Eye (tissue), 1 donor: ENCODE measurements around the gene VIPR2.

Experiments
- DNase-seq: peaks from one replicate; pipeline ENCODE4 v3.0.0-alpha.2; 2015

VIPR2 gene

DNA sequence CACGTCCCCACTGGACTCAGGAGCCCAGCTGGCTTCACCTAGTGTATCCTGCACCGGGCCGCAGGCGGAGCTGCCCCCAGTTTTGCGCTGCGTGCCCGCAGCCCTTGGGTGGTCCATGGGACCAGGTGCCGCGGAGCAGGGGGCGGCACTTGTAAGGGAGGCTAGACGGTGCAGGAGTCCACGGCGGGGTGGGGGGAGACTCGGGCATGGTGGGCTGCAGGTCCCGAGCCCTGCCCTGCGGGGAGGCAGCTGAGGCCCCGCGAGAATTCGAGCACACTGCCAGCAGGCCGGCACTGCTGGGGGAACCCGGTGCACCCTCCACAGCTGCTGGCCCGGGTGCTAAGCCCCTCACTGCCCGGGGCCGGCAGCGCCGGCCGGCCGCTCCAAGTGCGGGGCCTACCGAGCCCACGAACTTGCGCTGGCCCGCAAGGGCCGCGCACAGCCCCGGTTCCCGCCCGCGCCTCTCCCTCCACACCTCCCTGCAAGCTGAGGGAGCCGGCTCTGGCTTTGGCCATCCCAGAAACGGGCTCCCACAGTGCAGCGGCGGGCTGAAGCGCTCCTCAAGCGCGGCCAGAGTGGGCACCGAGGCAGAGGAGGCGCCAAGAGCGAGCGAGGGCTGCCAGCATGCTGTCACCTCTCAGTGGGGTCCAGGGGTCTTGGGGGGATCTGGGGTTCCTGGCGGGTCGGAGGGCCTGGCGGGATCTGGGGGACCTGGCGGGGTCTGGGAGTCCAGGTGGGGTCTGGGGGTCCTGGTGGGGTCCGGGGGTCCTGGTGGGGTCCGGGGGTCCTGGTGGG lies 81.4 kb downstream of the VIPR2 start:
- no peak for DNase-seq

DNA sequence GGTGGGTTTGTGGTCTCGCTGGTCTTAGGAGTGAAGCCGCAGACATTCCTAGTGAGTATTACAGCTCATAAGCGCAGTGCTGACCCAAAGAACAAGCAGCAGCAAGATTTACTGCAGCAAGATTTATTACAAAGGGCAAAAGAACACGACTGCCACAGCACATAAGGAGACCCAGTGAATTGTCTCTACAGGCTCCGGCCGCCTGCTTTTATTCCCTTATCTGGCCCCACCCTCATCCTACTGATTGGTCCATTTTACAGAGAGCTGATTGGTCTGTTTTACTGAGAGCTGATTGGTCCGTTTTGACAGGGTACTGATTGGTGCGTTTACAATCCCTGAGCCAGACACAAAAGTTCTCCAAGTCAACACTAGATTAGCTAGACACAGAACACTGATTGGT lies 82.1 kb downstream of the VIPR2 start:
- DNase-seq = no peak

DNA sequence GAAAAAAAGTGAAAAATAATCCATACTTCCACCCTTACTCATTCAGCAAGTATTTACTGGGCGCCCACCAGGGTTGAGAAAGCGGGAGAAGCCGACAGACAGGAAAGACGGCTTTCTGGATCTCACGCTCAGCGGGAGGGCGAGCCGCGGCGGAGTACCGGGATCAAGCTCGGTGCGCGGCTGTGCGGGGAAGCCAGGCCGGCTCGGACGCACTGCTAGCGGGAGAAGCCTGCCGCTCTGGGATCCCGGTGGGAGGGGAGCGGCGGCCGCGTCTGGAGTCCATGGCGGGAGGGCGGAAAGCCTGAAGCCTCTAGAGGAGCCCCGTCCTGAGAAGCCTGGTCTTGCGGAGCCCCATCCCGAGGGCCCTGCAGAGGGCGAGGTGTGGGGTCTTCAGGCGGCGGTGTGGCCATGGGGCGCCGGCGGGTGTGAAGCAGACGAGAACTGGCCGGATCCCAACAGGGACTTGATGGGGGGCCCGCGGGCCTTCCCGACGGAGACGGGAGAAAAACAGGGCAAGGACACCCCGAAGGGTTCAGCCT lies 82.9 kb downstream of the VIPR2 start:
- DNase-seq = peak; percentile 25

DNA sequence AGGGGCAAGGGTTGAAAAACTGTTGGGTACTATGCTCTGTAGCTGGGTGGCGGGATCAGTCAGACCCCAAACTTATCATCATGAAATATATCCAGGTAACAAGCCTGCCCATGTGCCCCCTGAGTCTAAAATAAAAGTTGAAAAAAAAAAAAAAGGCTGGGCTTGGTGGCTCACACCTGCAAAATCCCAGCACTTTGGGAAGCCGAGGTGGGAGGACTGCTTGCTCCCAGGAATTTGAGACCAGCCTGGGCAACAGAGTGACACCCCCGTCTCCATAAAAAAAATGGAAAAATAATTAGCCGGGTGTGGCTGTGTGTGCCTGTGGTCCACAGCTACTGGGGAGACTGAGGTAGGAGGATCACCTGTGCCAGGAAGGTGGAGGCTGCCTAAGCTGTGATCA lies 83.5 kb downstream of the VIPR2 start:
- no peak for DNase-seq

DNA sequence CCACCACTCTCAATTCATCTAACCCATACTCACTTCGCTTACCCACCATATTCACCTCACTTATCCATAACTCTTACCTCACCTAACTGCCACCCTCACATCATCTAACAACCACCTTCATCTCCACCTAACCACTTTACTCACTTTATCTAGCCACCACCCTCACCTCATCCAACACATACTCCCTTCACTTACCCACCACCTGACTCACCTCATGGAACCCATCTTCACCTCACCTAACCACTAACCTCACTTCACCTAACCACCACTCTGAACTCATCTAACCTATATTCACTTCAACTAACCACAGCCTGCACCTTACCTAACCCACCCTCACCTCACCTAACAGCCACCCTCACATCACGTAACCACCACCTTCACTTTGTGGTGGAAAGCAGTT lies 84.2 kb downstream of the VIPR2 start:
- DNase-seq = no peak

DNA sequence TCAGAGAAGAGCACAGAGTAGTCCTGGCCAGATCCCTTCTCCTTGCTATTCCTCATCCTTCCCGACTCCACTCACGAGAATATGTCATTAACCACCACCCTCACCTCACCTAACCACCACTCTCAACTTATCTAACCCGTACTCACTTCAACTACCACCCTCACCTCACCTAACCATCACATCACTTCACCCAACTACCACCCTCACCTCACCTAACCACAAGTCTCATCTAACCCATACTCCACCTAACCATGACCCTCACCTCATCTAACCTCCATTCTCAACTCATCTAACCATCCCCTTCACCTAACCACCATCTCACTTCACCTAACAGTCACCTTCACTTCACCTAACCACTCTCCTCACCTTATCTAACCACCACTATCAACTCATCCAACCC lies 85.0 kb downstream of the VIPR2 start:
- no peak for DNase-seq

DNA sequence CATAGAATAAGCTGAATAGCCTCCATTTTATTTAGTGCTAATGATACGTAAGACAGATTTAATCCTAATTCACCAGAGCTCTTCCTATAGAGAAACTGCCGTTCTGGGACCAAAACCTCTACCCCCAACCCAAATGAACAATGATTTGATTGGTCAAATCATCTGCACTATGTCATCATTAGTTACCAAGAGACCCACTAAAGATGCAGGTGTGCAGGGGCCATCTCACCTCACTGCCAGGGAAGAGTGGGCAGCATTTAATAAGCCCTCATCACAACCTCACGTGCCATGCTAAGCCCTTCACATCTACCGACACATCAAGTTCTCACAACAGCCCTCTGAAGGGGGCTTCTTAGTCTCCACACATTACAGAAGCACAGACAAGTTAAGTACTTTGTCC lies 87.0 kb downstream of the VIPR2 start:
- DNase-seq = no peak

DNA sequence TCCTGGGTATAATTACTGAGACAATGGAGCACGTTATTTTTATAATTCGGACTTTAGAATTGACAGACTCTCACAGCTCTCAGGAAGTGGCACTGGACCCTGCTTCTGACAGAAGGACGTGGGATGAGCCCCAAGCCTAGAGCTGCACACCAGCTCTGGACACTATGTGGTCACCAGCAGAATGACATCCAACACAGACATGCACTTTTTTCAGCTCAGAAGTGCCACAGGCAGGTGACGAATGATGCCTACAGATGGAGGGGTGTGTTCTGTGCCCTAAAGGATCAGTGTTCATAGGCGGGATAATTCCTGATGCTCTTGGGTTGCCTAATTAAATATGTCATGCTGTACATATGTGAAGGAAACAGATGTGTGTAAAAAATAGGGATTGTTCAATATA lies 87.9 kb downstream of the VIPR2 start:
- DNase-seq = no peak

DNA sequence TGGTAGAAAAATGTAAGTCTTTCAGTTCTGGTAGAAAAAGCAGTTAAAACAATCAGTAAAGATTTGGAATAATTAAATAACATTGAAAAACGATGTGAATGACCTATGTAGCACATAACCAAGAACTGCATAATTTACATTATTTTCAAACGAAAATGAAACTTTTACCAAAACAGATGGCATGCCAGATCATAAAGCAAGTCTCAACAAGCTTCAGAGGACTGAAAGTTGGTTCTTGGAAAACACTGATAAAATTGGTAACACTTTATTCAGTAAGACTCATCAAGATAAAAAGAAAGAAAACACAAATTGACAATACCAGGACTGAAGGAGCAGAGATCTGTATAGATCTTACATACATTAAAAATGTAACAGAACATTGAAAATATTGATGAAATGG lies 92.8 kb downstream of the VIPR2 start:
- no peak for DNase-seq

DNA sequence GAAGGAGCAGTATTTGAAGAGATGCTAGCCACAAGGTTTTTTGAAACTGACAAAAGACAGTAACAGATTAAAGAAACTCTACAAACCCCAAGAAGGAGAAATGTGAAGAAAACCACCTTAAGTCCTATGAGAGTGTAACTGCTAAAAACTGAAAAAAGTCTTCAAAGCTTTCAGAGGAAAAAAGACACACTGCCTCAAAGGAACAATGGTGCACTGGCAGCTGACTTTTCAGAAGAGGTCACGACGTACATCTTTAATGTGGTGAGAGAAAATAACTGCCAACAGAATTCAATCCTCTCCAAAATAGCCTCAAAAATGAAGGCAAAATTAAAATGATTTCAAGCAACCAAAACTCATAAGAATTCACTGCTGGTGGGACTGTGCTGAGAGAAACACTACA lies 94.0 kb downstream of the VIPR2 start:
- no peak for DNase-seq

DNA sequence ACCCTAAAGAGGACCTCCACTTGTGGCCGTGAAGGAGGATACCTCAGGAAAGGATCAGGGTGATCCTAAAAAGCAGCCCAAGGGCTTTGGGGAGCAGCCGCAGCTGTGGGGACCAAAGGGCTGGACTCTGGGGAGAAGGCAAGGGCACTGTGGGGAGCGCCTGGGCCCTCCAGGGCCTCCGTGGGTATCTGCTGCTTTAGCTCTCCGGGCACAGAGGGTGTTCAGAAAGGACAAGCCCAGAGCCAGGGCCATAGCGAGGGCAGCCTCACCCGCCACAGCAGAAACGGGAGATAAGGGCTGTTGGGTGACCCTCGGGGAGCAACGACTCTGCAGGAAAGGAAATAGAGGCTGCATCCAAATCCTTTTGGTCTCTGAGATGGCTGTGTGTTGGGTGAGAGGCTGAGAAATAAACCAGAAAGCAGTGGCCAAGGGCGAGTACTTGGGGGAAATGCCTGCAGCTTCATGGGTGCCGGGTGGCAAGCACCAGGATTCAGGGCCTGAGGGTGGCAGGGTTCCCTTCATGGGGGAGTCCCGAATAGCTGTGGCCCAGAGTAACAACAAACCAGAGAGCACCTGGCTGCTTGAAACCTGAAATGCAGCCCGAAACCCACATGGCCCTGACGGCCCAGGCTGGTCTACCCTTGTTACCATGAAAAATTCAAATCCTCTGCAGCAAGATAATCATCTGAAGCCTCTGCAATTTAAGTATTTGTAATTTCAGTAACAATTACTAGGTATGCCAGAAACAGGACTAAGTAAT lies 95.2 kb downstream of the VIPR2 start:
- no peak for DNase-seq

DNA sequence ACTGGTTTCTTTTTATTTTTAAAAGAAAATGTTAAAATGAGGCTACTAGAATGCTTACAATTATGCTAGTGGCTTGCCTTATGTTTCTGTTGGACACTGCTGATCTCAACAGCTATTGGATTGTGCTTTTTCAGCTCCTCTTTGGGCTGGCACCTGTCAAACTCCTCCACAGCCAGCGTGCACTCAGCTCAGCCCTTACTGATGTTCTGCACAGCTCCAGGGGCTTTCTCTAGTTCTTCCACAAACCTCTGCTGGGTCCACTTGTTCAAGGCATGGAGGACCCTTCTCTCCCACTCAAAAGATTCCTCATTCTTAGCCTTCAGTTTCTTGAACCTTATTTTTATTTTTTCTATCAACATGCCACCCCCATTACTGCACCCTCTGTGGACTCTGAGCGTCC lies 96.0 kb downstream of the VIPR2 start:
- DNase-seq = no peak

DNA sequence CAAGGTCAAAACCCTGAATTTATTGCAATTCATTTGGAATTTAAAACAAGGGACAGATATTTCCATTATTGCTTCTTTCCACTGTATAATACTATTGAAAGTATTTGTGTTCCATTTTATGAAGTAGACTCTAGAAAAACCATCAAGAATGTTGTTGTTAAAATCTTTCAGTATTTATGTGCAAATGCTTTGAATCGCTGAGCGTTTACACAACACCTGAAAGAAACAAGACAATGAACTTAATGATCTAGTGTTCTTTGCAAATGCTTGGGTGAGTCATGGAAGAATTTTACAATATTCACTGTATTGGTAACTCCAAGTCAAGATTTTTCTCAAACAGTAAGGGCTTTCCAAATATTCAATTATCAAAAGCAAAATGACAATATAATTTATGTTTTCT lies 97.1 kb downstream of the VIPR2 start:
- no peak for DNase-seq

DNA sequence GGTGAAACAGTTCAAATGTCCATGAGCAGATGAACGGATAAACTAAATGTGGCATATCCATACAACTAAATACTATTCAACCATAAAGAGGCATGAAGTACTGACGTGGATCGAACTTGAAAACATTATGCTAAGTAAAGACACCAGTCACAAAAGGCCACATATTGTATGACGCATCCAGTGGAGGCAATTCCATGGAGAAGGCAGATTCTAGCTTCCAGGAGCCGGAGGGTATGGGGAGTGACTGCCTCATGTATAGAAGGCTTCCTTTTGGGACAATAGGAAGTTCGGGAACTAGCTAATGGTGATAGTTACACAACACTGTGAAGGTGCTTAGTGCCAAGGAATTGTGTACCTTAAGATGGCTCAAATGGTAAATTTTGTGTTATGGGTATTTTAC lies 98.4 kb downstream of the VIPR2 start:
- DNase-seq = no peak

DNA sequence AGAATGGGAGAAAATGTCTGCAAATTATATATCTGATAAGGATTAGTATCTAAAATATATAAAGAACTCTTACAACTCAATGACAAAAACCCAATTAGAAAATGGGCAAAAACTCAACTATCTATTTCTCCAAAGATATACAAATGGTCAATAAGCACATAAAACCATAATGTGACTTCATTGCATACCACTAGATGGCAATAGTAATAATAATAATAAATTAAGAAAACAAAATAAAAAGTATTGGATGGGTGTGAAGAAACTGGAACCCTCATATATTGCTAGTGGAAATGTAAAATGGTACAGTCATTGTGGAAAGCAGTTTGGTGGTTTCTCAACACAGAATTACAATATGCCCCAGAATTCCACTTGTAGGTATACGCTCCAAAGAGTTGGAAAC lies 98.8 kb downstream of the VIPR2 start:
- no peak for DNase-seq

DNA sequence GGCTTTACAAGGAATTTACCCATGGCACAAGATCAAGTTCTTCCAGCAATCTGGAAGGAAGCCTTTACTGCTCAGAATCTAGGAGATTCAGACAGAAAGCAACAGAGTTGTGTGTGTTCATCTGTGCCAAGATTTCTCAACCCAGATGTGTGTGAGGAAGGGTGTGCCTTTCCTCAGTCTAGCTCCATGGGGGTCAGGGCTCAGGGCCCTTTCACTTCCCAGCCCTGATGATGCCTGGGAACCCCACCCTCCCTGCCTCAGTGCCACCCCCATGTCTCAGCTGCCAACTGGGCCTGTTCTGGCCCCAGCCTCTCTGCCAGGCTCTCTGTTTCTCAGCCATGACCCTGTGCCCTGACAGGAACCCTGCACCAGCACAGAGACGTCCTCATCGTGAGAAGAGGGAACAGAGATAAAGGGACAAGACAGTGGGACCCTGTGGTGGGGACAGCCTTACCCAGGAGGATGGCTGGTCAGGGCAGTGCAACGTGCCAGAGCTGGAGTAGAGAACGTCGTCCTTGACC lies 102.0 kb downstream of the VIPR2 start:
- no peak for DNase-seq

DNA sequence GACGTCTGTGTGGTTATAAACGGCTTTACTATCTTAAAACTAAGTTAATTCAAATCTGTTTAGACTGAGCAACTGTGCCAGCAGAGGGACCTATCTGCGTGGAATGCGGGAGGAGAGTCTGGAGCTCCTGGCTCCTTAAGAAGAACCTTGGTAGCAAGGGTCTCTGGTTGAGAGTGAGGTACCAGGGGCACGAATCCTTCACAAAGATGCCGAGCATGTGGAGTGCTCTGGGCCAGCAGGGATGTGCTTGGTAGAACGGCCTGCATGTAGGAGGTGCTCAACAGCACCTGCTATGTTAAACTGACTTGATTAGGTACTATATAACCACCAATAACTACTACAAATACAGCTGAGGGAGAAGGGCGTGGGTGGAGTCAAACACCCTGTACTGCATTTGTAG lies 102.6 kb downstream of the VIPR2 start:
- DNase-seq = no peak

DNA sequence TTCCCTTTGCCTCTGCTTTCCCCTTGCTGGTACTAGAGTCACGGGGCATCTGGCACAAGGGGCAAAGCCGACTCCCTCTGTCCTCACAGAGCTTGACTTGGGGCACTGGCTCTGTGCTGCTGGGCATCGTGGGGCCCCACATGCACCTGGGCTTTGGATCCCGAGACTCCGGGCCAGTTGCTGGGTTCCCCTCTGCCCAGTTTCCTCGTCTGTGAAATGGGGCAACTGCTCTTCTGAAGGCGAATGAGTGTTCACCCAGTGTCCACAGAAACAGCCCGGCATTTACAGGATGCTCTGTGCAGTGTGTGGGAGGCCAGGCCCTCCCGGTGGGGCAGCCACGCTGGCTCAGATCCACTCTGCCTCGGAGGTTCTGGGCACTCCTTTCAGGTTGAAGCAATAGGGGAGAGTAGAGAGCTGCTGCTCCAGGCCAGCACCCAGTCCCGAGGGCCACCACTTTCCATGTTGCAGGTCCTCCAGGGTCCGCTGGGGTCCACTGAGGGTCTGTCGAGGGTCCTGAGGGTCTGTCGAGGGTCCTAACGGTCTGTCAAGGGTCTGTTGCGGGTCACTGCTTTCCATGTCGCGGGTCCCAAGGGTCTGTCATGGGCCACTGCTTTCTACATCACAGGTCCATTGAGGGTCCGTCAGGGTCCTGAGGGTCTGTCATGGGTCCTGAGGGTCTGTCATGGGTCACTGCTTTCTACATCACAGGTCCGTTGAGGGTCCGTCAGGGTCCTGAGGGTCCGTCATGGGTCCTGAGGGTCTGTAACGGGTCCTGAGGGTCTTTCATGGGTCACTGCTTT lies 103.6 kb downstream of the VIPR2 start:
- DNase-seq = no peak

DNA sequence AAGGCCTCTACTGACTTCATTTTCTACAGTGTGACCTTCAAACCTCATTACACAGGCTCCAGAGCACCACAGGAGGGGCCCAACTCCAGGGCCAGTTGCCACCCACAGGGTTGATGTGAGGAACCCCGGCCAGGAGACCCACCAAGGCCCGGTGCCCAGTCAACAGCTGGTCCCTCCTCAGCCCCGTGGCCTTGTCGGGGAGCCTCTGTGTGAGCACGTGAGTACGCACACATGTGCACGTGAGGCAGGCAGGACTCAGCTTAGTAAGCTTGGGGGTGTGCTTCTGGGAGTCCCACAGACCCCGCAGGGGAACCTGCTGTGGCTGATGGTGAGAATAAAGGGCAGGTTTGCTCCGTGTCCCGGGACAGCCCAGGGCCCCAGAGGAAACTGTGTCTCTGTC lies 104.5 kb downstream of the VIPR2 start:
- DNase-seq = no peak

DNA sequence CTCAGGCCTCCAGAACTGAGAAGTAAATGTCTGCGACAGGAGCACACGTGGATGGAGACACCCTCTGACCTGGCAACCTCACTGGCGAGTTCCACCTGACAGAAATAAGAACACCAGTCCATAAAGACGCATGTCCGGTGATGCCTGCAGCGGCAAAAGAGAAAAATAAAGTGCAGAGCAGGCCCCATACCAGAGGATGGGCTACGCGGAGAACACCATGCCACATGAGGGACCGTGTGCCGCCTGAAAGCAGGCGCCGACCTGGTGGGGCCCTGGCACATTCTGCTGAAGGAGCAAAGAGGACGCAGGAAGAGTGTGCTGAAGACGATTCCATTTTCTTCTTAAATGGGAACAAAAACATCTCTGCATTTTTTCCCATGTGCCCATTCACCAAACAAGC lies 105.0 kb downstream of the VIPR2 start:
- no peak for DNase-seq

DNA sequence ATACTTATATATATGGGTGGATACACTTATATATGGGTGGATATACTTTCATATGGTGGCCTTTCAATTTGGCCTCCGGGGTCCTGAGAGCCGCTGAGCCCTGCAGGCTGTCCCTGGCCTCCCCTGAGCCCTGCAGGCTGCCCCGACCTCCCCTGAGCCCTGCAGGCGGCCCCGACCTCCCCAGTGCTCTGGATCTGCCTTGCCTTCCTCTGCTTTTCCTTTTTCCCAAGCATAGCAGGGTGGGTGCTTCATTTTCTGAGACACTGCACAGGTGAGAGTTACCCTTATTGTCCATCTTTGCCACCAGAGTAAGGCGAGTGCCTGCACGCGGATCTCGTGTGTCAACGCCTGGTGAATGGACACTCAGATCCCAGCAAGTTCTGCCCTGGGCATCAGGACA lies 106.6 kb downstream of the VIPR2 start:
- DNase-seq = no peak

DNA sequence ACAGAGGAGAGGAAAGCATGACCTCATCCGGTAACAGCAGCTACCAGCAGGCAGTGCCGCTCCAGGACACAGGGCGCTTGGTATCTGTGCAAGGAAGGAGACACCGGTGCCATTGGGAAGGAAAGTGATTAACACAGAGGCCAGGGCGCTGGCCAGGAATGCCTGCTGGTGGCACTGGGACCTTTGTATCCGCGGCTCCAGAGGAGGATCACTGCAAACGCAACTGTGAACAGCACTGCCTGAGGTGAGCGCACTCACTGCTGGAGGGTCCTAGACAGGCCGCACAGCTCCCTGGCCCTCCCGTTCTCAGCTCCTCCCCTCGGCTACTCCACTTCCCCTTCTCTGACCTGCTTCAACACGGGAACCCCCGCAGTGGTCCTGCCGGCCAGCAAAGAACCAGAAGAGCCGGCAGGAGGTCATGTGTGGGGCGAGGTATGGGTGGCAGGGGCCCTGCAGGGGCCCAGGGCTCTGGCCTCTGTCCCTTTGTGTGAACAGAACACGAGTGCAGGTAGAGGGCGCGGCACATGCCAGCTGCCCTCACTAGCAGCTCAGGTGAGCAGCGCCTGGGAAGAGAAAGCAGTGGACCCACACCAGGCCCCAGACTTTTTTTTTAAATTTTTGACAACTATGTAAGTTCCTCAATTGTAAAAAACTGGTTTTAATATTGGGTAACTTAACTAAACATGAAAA lies 107.6 kb downstream of the VIPR2 start:
- DNase-seq = no peak
